Activated T-helper 1 cell treated with anti-CD3 and anti-CD28 coated beads, Interleukin-2, amount 50 U/mL, for 16 hours (primary cell): ENCODE data around the gene WFDC1.

Source experiments
- DNase-seq, 2 donors: peaks; one replicate each; pipeline ENCODE4 v3.0.0-alpha.2; 2020; ENCODE audit warnings: low read depth in 1 of 2, low spot score in 1 of 2

Gene WFDC1

DNA sequence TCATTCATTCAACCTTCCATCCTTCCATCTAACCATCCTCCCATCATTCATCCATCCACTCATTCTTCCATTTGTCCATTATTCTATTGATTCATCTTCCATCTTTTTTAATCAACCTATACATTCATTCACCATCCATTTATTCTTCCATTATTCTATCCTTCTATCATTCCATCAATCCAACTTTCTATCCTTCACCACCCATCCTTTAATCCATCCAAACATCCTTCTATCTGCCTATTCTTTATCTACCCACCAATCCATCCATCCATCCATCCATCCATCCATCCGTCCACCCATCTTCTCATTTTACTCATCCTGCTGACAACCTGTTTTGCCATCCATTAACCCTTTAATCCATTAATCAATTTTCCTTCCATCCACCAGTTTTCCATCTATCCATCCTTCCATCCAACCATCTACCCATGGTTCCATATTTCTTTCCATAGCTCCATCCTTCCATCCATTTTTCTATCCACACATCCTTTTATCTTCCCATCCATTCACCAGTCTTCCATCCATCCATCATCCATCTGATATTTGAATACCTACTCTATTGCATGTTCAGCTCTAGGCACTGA, 21.8 kb upstream of the WFDC1 start:
- no peak for DNase-seq

DNA sequence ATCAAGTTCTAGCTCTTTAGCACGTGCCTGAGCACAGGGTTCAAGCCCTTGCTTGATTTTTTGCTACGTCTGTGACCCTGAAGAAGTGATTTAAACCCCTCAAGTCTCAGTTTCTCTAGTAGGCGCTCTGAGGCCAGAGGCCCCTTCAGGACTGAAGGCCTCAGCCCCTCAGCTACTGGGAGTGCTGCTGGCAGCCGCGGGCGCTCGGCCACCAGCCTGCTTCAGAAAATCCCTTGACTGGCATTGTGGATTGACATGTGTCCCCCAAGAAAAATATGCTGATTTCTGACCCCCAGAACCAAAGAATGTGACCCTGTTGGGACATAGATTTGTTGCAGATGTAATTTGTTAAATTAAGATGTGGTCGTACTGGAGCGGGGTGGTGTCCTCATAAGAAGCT, 20.2 kb upstream of the WFDC1 start:
- no peak for DNase-seq

DNA sequence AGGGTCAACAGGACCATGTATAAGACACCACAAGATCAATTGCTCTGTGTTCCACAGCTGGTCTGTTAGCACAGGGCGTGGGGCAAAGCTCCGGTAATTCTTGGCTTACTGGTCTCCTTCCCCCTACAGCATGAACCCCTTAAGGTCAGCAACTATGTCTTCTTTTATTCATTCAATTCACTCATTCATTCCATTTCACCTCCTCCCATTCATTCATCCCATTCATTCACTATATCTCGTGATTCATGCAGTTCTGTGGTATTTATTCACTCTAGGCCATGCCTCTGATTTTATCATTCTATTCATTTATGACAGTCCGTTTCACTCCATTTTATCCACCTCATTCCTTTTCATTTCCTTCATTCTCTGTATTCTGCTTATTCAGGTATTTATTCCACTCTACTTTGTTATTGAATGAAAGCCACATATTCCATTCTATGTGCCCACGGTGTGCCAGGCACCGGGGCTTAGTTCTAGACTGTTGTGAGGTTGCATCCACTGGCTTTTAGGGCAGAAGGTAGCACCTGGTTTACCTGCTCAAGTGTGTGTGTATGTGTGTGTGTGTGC, 19.0 kb upstream of the WFDC1 start:
- DNase-seq = no peak

DNA sequence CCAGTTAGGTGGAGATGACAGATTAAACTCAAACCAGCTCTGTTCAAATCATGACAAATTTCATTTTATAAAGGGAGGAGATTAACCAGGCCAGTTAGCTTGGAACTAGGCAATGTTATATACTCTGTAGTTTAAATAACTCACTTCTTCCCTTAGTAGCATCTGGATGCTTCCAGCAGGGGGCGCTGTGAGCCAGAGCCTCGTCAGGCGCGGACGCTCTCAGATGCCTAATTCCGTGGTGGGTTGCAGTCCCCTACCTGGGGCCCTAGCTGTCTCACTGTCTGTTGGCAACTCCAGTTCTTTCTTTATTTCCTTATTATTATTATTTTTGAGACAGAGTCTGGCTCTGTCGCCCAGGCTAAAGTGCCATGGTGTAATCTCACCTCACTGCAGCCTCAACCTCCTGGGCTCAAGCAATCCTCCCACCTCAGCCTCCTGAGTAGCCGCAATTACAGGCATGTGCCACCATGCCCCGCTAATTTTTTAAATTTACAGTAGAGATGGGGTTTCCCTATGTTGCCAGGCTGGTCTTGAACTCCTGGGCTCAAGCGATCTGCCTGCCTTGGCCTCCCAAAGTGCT, 17.3 kb upstream of the WFDC1 start:
- DNase-seq = peak; percentile 49 to 64

DNA sequence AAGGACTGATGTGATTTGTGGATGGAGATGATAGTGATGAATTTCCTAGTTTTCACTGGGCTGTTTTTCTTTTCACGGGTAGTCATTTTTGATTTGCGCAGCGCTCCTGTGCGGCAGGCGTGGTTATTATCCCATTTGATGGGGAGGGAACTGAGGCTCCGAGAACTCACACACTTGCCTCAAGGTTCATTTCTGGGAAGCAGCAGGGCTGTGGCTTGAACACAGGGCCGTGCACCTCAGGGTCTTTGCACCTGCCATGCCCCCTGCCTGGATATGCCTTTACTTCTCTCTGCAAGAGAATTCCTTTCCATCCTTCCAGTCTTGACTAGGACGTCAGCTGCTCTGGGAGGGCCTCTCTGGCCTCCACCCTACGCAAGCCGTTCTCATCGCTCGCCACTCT, 16.3 kb upstream of the WFDC1 start:
- no peak for DNase-seq

DNA sequence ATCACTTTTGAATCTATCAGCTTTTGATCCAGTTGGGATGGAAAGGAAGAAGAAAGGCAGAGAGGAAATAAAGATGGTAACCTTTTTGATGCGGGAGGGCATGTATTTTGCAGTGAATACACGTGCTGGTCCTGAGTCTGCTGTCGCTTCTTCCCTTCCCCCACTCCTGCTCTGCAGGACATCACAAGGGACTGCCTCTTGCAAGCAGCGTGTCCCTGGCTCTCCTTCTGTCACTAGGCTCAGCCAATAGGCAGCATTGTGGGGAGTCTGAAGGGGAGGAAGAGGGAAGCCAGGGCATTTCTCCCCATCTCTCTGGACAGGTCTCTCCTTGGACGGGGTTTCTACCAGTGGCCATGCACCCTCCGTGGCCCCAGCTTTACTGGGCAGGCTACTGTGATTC, 15.7 kb upstream of the WFDC1 start:
- no peak for DNase-seq

DNA sequence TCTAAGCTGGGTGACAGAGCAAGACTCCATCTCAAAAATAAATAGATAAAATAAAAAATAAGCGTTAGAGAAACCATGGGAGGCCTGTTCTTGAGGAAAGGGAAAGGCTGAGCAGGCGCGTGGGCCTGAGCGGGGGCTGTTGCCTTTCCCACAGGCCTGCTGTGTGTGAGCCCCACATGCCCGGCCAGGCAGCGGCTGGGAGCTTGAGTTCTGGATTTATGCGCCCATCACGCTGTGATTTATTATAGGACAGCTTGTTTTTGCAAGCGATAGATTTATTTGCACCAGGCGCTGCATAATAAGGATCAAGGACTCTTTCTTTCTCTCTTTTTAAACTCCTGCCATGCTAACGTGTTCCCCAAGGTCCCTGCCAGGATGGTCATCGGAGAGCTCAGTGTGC, 14.8 kb upstream of the WFDC1 start:
- DNase-seq = no peak

DNA sequence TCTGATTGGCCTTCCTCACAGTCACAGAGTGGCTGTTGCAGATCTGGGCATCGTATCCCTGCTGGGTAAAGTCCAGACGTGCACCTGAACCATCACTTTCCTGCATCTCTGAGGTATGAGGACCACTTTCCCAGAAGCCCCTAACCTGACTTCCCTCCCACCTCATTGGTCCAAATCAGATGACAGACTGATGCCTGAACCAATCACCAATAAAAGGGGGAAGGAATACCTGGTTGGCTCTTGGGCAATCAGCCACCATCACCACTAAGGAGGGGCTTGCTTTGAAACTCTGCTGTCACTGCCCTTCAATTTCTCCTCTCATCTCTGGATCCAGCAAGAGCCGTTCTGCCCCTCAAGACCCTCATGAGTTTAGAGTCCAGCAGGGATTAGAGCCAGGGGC, 13.6 kb upstream of the WFDC1 start:
- DNase-seq = no peak

DNA sequence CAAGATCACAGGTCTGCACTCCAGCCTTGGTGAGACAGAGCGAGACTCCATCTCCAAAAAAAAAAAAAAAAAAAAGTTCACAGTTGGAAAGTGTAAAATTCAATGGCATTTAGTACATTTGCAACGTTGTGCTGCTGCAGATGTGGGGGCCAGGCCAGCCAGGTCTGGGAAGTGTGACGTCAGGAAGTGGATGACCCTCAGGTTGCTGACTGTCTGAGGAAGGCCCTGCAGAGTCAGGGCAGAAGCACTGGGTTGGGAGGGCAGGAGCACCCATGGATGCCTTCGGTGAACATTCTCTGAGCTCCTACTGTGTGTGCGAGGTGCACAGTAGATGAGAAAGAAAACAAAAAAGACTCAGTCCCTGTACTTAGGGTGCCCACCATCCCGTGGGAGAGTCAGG, 12.1 kb upstream of the WFDC1 start:
- DNase-seq = no peak

DNA sequence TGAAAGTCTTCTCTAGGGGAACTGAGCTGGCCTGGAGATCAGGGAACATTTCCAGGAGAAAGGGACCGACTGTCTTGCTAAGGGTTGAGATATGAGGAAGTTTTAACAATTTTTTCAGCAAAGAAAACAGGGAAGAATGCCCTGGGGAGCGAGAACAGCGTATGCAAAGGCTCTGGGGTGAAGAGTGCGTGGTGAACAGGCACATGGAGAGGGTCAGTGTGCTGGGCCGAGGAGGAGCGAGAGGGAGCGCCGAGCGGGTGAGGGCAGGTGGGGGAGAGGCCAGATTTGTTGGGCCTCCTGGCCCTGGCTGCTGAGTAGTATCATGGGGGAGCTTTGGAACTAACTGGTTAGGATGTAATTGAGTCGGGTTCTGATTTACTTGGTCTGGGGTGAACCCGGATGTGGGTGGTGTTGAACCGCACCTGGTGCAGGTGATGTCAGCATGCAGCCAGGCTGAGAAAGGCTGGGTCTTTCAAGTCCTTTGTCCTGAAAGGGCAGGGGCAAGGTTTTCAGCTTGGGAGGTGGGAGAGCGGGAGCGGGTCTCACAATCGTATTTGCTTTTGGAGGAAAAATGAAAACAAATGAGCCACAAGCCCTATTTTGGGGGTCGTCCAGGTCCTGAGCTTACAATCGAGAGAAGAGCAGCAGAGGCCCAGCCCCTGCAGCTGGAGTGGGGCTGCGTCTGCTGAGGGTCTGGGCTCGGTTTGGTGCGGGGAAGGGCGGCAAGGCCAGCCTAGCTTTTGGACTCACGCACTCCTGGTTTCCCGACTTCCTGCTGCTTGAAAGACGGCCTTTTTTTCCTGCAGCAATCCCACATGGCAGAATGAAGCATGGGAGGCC, 11.1 kb upstream of the WFDC1 start:
- DNase-seq = no peak

DNA sequence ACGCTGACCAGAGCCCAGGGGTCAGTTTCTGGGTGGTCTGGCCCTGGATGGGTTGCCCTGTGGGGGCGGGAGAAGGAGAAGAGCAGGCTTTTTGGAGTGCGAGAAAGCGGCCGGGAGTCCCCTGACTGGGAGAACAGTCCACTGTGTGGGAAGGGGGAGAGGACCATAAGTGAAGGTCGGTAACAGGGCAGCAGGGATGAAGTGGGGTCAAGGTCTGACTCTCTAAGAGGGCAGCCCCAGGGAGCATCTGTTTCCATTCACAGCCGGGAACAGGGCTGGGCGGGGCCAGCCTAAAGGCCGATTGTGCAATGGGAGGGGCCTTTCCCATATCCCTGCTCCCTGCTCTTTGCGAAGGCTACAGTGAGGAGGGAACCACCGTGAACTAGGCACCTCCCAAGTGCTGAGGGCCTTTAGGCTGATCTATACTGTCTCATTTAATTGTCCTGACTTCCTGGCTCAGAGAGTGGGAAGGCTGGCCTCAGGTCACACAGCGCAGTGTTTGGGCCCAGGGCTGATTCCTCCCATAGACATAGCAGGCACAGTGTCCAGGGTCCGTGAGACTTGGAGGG, 10.4 kb upstream of the WFDC1 start:
- no peak for DNase-seq

DNA sequence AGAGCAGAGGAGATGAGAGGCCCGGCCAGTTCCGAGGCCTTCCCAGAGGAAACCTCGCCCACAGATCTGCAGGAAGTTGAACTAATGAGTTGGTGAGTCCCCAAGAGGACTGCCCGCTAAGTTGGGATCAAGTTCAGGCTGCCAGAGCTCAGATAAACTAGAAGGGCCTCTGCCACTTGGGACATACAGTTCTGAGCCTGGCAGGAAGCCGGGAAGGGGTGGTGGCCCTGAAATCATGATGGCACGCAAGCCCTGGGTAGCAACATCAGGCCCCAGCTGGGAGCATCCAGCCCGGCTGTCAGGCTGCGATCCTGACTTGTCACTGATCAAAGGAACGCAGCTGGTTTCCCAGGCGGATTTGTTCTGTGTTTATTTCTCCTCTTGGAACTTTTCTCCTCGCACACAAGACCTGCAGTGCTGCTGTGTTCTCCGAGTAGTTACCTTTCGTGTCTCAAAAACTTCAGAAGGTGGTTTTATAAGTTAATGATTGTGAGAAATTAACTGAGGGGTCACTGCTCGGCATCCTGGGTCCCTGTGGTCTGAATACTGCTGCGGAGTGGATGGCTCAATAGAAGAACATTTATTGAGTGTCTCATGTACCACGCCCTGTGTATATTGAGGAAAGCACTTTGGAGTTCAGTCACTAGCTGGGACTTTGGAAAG, 8.0 kb upstream of the WFDC1 start:
- DNase-seq = no peak

DNA sequence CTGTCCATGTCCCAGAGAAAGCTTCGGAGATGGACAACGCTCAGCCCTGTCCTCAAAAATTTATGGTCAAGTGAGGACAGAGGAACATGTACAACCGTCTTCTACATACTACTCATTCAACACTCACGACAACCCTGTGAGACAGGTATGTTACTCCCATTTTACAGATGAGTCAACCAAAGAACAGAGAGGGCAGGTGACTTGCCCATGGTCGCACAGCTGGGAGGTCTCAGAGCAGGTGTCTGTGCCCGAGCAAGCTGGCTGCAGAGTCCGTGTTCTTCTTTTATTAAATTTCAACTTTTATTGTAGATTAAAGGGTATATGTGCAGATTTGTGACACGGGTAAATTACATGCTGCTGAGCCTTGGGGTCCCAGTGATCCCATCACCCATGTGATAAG, 5.8 kb upstream of the WFDC1 start:
- DNase-seq = no peak

DNA sequence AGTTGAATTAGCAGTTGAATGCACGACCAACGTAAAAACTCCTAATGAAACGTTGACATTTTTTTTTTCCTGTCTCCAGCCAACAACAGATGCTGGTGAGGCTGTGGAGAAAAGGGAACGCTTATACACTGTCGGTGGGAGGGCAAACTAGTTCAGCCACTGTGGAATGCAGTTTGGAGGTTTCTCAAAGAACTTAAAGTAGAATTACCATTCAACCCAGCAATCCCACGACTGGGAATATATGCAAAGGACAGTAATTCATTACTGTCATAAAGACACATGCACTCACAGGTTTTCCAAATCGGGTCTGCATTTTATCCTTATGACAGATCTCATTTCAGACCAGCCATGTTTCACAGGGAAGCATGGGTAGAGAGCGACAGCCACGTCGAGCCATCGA, 3.5 kb upstream of the WFDC1 start:
- DNase-seq = no peak

DNA sequence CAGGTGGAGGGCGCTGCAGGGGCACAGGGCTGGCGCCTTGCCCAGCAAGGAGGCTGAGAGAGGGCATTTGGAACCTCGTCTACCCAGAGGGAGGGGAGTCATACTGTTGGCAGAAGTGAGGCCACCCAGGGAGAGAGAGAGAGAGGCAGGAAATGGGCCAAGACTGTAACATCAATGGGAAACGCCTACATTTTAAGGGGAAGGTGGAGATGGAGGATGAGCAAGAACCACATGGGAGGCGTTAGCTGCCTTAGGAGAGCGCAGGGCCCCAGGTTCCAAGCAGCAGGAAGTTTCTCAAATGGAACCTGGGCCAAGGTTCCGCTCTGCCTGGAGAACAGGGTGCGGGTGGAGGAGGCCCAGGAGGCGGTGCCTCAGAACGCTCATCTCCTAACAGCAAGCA, 2.7 kb upstream of the WFDC1 start:
- DNase-seq = no peak

DNA sequence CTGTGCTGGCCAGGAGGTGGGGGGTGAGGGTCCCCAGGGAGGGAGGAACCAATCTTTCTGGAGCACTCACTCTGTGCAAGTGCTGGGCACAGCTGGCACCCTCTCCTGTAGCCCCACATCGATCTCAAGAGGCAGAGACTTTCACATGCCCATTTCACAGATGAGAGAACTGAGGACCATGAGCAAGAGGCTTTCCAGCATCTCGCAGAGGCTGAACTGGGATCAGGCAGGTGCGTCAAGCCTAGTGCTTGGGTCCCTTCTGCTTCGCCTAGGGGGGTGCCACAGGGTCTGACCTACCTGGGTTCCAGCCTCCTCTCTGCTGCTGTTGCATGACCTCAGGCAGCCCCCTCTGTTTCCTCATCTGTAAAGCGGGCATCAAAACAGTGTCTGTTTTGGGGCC, 1.3 kb upstream of the WFDC1 start:
- DNase-seq = no peak

DNA sequence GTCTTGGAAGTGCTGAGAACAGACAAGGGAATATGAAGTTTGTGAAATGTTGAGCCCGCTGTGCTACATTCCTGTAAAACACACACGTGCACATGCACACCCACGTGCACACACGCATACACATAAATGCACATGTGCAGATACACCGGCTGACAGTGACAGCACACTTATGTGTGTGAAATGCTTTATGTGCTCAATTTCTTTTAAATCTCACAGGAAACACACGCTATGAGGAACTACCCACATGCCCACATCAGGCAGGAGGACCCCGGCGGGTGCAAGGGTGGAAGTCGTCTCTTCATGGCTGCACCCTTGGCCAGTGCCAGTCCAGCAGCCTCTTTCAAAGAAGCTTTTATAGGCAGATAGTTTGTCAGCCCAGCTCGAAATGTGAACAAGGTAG, 561 bp upstream of the WFDC1 start:
- no peak for DNase-seq

DNA sequence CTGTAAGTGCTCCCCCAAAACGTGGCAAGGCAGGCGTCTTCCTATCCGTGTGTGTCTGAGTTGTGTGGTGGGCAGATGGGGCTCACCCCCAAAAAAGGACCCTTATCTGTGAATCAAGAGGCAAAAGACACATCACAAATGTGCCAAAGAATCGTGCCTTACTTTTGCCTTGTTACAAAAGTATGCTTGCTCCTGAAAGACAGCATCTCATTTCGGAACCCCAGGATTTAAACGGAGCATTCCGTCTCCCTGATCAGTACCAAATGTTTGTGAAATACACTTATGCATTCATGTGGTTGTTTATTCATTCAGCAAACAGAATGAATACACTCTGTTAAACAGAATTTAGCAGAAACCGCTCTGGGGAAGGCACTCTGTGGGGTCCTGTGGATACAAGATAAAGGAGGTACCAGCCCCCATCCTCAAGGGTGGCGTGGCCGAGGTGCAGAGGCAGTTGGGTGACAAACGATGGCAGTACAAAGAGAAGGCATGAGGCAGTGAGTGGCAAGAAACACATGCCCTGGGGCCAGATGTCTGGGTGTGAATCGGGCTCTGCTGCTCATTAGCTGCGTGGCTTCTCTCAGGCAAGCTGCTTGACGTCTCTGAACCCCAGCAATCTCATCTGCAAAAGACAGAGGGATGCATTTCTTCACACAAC, 654 bp downstream of the WFDC1 start:
- no peak for DNase-seq

DNA sequence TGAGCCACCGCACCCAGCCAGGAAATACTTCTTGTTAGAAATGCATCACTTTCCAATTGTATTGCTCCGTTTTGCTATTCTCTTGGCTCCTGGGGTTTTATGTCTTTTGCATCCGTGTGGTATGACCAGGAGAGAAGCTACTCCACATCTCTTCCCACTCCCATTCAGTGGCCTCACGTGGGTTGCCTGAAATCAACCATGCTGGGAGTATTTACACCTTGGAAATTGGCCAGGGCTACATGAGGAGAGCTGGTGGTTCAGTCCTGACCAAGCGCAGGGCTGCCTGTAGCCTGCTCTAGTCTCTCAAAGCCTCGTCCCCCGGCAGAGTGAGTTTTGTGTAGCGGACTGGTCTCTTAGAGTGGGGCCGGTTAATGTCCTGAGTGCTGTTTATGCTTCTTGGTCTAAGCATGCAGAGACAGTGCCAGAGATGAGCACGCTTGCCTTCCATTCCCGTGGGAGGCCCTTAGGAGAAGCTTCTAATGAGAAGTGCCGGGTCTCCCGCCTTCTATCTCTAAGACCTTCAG, 3.8 kb downstream of the WFDC1 start:
- DNase-seq = no peak

DNA sequence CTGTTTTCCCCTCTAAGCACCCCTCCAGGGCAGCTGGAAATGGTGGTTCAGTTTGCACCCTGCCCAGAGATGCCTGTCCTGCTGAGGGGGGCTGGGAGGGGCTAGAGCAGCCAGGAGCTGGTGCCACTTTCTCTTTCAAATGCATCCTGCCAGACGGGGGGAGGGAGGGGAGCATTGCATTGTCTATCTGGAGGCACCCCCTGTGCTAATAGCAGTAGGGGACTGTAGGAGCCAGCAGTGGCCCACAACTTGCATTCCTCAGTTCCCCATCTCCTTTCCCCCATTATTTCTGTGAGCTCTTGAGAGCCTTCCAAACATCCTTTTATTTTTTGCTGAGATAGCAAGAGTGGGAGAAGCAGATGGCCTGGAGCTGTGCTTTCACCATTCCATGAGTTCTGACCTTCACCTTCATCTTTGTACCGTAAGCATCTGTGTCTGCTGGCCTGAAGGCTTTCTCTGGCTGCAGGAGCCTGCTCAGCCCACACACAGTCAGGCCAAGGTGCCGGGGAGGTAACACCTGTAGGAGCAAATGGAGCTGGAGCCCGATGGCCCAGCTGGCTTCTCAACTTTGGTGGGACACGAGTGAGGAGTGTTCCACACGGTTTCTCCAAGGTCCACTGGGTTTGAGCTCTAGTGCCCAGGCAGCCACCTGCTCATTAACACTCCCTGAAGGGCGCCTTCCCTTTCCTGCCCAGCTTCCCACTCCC, 5.2 kb downstream of the WFDC1 start:
- no peak for DNase-seq
